ENCODE measurements around the gene SMPX.

DNA sequence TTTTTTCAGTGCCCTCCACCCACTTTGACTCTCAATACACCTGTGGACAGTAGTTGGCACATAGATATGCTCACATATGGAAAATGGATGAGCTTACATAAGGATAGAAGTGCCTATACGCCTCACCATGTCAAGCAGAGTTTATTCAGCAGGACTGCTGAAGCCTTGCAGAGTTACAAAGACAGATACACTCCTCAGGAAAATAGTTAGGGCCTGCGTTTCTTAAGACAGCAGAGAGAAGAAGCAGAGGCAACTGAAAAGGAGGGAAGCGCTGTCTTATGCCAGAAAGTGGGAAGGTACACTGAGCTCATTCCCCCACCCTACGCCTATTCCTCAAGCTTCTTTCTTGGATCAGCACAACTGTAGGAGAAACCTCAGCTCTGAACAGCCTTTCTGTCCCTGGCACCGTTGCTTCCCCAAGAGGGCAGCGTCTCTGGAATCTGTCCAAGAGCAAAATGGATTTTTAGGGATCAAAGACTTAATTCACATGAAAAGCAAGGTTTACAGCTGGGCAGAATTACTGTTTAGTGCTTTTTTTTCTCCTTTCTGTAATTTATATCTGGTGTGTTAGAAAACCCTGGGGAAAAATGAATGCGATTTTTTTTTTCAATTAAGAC is 44.2 kb upstream of the SMPX start:
- TF ChIP-seq, protein P1, sequence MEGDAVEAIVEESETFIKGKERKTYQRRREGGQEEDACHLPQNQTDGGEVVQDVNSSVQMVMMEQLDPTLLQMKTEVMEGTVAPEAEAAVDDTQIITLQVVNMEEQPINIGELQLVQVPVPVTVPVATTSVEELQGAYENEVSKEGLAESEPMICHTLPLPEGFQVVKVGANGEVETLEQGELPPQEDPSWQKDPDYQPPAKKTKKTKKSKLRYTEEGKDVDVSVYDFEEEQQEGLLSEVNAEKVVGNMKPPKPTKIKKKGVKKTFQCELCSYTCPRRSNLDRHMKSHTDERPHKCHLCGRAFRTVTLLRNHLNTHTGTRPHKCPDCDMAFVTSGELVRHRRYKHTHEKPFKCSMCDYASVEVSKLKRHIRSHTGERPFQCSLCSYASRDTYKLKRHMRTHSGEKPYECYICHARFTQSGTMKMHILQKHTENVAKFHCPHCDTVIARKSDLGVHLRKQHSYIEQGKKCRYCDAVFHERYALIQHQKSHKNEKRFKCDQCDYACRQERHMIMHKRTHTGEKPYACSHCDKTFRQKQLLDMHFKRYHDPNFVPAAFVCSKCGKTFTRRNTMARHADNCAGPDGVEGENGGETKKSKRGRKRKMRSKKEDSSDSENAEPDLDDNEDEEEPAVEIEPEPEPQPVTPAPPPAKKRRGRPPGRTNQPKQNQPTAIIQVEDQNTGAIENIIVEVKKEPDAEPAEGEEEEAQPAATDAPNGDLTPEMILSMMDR (conservative IDR thresholded peaks at IDR 0.05), result no peak
- TF ChIP-seq EZH2 (IDR thresholded peaks at IDR 0.05; ENCODE audit: low read depth), result no peak
